ENCODE data around the gene NDUFA8.

- TF ChIP-seq POLR2A (IDR thresholded peaks at IDR 0.05; ENCODE audit: low read length), result peak; percentile 4
- TF ChIP-seq GATA1 (IDR thresholded peaks at IDR 0.05; ENCODE audit: low read depth, low read length), result no peak
Observed at GRCh38 chr9:122159925-122160246, 307 bp upstream of the NDUFA8 start.
